SK-N-SH treated with all-trans-retinoic acid at 6 μM for 48 hours (cell line): ENCODE measurements around the gene SMNDC1.

ENCODE experiments used
- ATAC-seq: fragments of 200-7000 bp; cut with Tn5 transposase; 3 replicates; pipeline ENCODE4 v1.9.1; 2020; ENCODE audit warnings: mild to moderate bottlenecking, moderate library complexity
- ARNTL ChIP-seq: fragments of 450-650 bp; formaldehyde crosslinking; IDR thresholded peaks from 2 replicates; pipeline ENCODE4 v1.5.0; 2020; ENCODE audit warnings: low read depth, mild to moderate bottlenecking, moderate library complexity, borderline replicate concordance
- CSDC2 ChIP-seq: fragments of 250-450 bp; sonication (Bioruptor Pico); IDR thresholded peaks from 2 replicates; pipeline ENCODE4 v1.5.0; 2020; ENCODE audit warnings: mild to moderate bottlenecking, moderate library complexity
- ESRRG ChIP-seq: fragments of 250-450 bp; sonication (Bioruptor Pico); IDR thresholded peaks from 2 replicates; pipeline ENCODE4 v1.6.1; 2021; ENCODE audit warnings: mild to moderate bottlenecking
- ISL1 ChIP-seq: fragments of 250-450 bp; sonication (Bioruptor Pico); IDR thresholded peaks from 2 replicates; pipeline ENCODE4 v2.1.2; 2022; ENCODE audit warnings: mild to moderate bottlenecking, moderate library complexity
- OSR1 ChIP-seq: fragments of 250-450 bp; sonication (Bioruptor Pico); IDR thresholded peaks from 2 replicates; pipeline ENCODE4 v1.8.0; 2022; ENCODE audit warnings: moderate library complexity, mild to moderate bottlenecking, inconsistent platforms
- PPARA ChIP-seq: fragments of 250-450 bp; sonication (Bioruptor Pico); IDR thresholded peaks from 2 replicates; pipeline ENCODE4 v1.5.0; 2020; ENCODE audit warnings: mild to moderate bottlenecking, borderline replicate concordance
- RARB ChIP-seq: fragments of 250-450 bp; sonication (Bioruptor Pico); IDR thresholded peaks from 2 replicates; pipeline ENCODE4 v1.8.0; 2021; ENCODE audit warnings: mild to moderate bottlenecking, moderate library complexity
- SNAI2 ChIP-seq: fragments of 250-450 bp; sonication (Bioruptor Pico); IDR thresholded peaks from 2 replicates; pipeline ENCODE4 v1.5.0; 2020; ENCODE audit warnings: mild to moderate bottlenecking, moderate library complexity
- ZC3H10 ChIP-seq: fragments of 250-450 bp; sonication (Bioruptor Pico); IDR thresholded peaks from 2 replicates; pipeline ENCODE4 v1.5.1; 2021; ENCODE audit warnings: mild to moderate bottlenecking, moderate library complexity
- ZFP3 ChIP-seq: fragments of 250-450 bp; sonication (Bioruptor Pico); IDR thresholded peaks from 2 replicates; pipeline ENCODE4 v1.5.0; 2020; ENCODE audit warnings: mild to moderate bottlenecking, moderate library complexity
- ZFP30 ChIP-seq: fragments of 450-650 bp; formaldehyde crosslinking; IDR thresholded peaks from 2 replicates; pipeline ENCODE4 v1.5.0; 2022; ENCODE audit warnings: mild to moderate bottlenecking, moderate library complexity
- ZNF70 ChIP-seq: fragments of 450-650 bp; formaldehyde crosslinking; IDR thresholded peaks from 2 replicates; pipeline ENCODE4 v1.5.0; 2020; ENCODE audit warnings: mild to moderate bottlenecking, moderate library complexity
- ZNF8 ChIP-seq: fragments of 450-650 bp; formaldehyde crosslinking; IDR thresholded peaks from 2 replicates; pipeline ENCODE4 v1.5.0; 2020; ENCODE audit warnings: mild to moderate bottlenecking, moderate library complexity
- TF ChIP-seq, protein P1 (sequence below): fragments of 250-450 bp; sonication (Bioruptor Pico); IDR thresholded peaks from 2 replicates; pipeline ENCODE4 v1.8.0; 2021; ENCODE audit warnings: low read depth, mild to moderate bottlenecking, moderate library complexity, borderline replicate concordance
- TF ChIP-seq, protein P2 (sequence below): fragments of 250-450 bp; sonication (Bioruptor Pico); IDR thresholded peaks from 2 replicates; pipeline ENCODE4 v1.5.1; 2021; ENCODE audit warnings: mild to moderate bottlenecking, moderate library complexity
- TF ChIP-seq, protein P3 (sequence below): fragments of 250-450 bp; sonication (Bioruptor Pico); IDR thresholded peaks from 2 replicates; pipeline ENCODE4 v1.5.1; 2020; ENCODE audit warnings: low read depth, mild to moderate bottlenecking, moderate library complexity
- TF ChIP-seq, protein P4 (sequence below): fragments of 250-450 bp; sonication (Bioruptor Pico); IDR thresholded peaks from 2 replicates; pipeline ENCODE4 v1.8.0; 2020; ENCODE audit warnings: mild to moderate bottlenecking, moderate library complexity, borderline replicate concordance
- TF ChIP-seq, protein P5 (sequence below): fragments of 250-450 bp; sonication (Bioruptor Pico); IDR thresholded peaks from 2 replicates; pipeline ENCODE4 v1.5.0; 2020; ENCODE audit warnings: mild to moderate bottlenecking, moderate library complexity

Gene SMNDC1

DNA sequence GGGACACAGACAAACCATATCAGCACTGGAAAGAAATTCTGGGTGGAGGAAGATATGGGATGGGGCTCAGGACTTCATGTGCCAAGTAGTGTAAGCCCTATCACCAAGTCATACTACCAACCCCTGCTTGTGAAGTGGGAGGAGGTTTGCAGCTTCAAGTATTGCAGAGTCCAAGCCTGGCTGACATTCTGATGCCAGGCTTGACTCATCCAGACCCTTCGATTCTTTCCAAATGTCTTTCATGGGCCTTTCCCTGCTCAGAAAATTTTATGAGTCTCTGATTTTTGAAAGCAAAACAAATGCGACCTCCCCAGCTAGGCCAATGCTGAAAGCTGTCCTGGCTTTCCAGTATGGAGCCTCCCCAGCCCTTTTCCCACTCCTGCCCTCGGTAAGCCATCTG is 45.1 kb upstream of the SMNDC1 start:
- ATAC-seq: no peak
- TF ChIP-seq ZFP30 (CRISPR knock-in tag) (no peak), SNAI2 (no peak), CSDC2 (no peak), ISL1 (no peak), PPARA (no peak), RARB (CRISPR knock-in tag) (no peak), ESRRG (CRISPR knock-in tag) (no peak), OSR1 (CRISPR knock-in tag) (no peak)
- TF ChIP-seq, protein P1, sequence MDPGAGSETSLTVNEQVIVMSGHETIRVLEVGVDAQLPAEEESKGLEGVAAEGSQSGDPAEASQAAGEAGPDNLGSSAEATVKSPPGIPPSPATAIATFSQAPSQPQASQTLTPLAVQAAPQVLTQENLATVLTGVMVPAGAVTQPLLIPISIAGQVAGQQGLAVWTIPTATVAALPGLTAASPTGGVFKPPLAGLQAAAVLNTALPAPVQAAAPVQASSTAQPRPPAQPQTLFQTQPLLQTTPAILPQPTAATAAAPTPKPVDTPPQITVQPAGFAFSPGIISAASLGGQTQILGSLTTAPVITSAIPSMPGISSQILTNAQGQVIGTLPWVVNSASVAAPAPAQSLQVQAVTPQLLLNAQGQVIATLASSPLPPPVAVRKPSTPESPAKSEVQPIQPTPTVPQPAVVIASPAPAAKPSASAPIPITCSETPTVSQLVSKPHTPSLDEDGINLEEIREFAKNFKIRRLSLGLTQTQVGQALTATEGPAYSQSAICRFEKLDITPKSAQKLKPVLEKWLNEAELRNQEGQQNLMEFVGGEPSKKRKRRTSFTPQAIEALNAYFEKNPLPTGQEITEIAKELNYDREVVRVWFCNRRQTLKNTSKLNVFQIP: no peak
- TF ChIP-seq, all 23 proteins: peak for 0

DNA sequence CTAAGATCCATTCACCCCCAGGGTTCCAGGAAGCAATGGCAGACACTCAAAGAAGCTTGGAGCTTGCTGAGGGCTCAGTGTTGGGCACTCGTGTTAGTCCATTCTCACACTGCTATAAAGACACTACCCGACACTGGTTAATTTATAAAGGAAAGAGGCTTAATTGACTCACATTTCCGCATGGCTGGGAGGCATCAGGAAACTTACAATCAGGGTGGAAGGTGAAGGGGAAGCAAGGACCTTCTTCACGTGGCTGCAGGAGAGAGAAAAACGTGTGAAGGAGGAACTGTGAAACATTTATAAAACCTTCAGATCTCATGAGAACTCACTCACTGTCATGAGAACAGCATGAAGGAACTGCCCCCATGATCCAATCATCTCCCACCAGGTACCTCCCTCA is 44.7 kb upstream of the SMNDC1 start:
- TF ChIP-seq, protein P1: no peak
- TF ChIP-seq, protein P2, sequence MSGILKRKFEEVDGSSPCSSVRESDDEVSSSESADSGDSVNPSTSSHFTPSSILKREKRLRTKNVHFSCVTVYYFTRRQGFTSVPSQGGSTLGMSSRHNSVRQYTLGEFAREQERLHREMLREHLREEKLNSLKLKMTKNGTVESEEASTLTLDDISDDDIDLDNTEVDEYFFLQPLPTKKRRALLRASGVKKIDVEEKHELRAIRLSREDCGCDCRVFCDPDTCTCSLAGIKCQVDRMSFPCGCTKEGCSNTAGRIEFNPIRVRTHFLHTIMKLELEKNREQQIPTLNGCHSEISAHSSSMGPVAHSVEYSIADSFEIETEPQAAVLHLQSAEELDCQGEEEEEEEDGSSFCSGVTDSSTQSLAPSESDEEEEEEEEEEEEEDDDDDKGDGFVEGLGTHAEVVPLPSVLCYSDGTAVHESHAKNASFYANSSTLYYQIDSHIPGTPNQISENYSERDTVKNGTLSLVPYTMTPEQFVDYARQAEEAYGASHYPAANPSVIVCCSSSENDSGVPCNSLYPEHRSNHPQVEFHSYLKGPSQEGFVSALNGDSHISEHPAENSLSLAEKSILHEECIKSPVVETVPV: no peak
- TF ChIP-seq SNAI2: no peak
- TF ChIP-seq, protein P3, sequence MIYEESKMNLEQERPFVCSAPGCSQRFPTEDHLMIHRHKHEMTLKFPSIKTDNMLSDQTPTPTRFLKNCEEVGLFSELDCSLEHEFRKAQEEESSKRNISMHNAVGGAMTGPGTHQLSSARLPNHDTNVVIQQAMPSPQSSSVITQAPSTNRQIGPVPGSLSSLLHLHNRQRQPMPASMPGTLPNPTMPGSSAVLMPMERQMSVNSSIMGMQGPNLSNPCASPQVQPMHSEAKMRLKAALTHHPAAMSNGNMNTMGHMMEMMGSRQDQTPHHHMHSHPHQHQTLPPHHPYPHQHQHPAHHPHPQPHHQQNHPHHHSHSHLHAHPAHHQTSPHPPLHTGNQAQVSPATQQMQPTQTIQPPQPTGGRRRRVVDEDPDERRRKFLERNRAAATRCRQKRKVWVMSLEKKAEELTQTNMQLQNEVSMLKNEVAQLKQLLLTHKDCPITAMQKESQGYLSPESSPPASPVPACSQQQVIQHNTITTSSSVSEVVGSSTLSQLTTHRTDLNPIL (CRISPR knock-in tag): no peak
- TF ChIP-seq, protein P4, sequence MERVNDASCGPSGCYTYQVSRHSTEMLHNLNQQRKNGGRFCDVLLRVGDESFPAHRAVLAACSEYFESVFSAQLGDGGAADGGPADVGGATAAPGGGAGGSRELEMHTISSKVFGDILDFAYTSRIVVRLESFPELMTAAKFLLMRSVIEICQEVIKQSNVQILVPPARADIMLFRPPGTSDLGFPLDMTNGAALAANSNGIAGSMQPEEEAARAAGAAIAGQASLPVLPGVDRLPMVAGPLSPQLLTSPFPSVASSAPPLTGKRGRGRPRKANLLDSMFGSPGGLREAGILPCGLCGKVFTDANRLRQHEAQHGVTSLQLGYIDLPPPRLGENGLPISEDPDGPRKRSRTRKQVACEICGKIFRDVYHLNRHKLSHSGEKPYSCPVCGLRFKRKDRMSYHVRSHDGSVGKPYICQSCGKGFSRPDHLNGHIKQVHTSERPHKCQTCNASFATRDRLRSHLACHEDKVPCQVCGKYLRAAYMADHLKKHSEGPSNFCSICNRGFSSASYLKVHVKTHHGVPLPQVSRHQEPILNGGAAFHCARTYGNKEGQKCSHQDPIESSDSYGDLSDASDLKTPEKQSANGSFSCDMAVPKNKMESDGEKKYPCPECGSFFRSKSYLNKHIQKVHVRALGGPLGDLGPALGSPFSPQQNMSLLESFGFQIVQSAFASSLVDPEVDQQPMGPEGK: no peak
- no peak for TF ChIP-seq ZNF8 (CRISPR knock-in tag)
- TF ChIP-seq ZFP3: no peak
- no peak for ATAC-seq

DNA sequence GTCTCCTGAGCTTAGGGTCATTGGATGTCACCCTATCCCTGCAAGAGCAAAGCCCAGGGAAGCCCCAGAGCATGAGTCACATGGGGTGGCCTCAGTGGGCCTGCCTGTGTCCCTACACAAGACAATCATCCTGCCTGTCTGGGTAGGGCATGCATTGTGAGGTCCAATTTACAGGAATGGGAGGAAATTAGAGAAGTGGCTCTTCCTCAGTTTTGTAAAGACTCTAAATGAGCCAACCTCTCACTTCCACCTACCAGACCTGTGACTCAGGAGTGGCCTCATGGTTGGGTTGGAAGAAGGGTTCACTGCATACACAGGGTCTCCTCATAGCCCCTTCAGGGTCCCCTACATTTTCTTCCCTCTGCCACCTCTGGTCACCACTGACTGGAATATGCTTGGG is 43.6 kb upstream of the SMNDC1 start:
- ATAC-seq: no peak
- TF ChIP-seq ARNTL (CRISPR knock-in tag) (no peak), RARB (CRISPR knock-in tag) (no peak)

DNA sequence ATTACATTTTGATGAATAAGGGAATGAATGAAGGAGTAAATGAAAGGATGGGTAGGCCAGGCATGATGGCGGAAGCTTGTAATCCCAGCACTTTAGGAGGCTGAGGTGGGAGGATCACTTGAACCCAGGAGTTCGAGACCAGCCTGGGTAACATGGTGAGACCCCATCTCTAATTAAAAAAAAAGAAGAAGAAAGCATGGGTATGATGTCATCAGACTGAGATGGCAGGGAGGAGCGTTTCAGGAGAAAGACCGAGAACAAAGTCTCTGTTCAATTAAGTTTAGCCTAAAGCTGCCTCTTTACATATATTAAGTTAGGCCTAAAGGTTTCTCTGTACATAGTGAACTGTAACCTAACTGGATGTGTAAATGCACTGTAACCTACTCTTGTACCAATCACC is 42.2 kb upstream of the SMNDC1 start:
- TF ChIP-seq, protein P1: no peak
- TF ChIP-seq ARNTL (CRISPR knock-in tag) (no peak), ZNF70 (CRISPR knock-in tag) (no peak), ZC3H10 (CRISPR knock-in tag) (no peak)
- TF ChIP-seq, protein P5, sequence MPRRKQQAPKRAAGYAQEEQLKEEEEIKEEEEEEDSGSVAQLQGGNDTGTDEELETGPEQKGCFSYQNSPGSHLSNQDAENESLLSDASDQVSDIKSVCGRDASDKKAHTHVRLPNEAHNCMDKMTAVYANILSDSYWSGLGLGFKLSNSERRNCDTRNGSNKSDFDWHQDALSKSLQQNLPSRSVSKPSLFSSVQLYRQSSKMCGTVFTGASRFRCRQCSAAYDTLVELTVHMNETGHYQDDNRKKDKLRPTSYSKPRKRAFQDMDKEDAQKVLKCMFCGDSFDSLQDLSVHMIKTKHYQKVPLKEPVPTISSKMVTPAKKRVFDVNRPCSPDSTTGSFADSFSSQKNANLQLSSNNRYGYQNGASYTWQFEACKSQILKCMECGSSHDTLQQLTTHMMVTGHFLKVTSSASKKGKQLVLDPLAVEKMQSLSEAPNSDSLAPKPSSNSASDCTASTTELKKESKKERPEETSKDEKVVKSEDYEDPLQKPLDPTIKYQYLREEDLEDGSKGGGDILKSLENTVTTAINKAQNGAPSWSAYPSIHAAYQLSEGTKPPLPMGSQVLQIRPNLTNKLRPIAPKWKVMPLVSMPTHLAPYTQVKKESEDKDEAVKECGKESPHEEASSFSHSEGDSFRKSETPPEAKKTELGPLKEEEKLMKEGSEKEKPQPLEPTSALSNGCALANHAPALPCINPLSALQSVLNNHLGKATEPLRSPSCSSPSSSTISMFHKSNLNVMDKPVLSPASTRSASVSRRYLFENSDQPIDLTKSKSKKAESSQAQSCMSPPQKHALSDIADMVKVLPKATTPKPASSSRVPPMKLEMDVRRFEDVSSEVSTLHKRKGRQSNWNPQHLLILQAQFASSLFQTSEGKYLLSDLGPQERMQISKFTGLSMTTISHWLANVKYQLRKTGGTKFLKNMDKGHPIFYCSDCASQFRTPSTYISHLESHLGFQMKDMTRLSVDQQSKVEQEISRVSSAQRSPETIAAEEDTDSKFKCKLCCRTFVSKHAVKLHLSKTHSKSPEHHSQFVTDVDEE (CRISPR knock-in tag): no peak
- no peak for ATAC-seq
